SK-N-SH (cell line): Measurements from ENCODE around the gene TMED8. TPM values are rescaled to one million over a fixed set of nuclear protein-coding genes. Genes with fewer than 3 reads are reported as not detected.

ENCODE experiments used
- CTCF ChIA-PET: fragments of 300-600, 350-600 bp; formaldehyde crosslinking; extraction: SDS; loops from one replicate; lab custom pipeline; 2021; lab: Yijun Ruan, JAX
- POLR2A ChIA-PET: fragments of 350-600 bp; sonication (Branson Sonifier 250); formaldehyde crosslinking; extraction: SDS; loops from one replicate; lab custom pipeline; 2020; ENCODE audit warnings: antibody characterized with exemption, inconsistent platforms; lab: Yijun Ruan, JAX
- DNase-seq: peaks from one replicate; pipeline ENCODE4 v3.0.0; 2012
- H2AFZ ChIP-seq: fragments of 200-600 bp; sonication (generic); 2 replicates; pipeline ENCODE4 v1.8.1; 2016; ENCODE audit warnings: antibody characterized with exemption, mild to moderate bottlenecking, low read depth
- H3F3A ChIP-seq: fragments of 200-600 bp; sonication (generic); replicated peaks from 2 replicates; pipeline ENCODE3; 2016; ENCODE audit warnings: antibody characterized with exemption, mild to moderate bottlenecking; ENCODE audit not compliant: insufficient read depth
- H3K27ac ChIP-seq, 2 experiments: fragments of 200-500 bp in 1 of 2; fragments of 200-600 bp in 1 of 2; sonication (Bioruptor generic) in 1 of 2; sonication (generic), shearing (Covaris generic) in 1 of 2; 2 replicates each; pipeline versions ENCODE4 v1.5.1 to v1.6.1; 2014 to 2016; ENCODE audit warnings: low read depth in 2 of 2, inconsistent platforms in 1 of 2, low read length in 1 of 2, mild to moderate bottlenecking in 1 of 2, mixed read lengths in 1 of 2
- H3K27me3 ChIP-seq: fragments of 200-600 bp; sonication (generic), shearing (Covaris generic); 2 replicates; pipeline ENCODE4 v1.6.1; 2016; ENCODE audit warnings: mixed run types; ENCODE audit not compliant: insufficient read depth
- H3K36me3 ChIP-seq, 2 experiments: fragments of 200-500 bp in 1 of 2; fragments of 200-600 bp in 1 of 2; sonication (Bioruptor generic) in 1 of 2; sonication (generic) in 1 of 2; replicated peaks in 1 of 2; 2 replicates each; pipeline versions ENCODE3 to v1.5.1; 2014 to 2016; ENCODE audit warnings: low read length in 1 of 2, mild to moderate bottlenecking in 1 of 2; ENCODE audit not compliant: insufficient read depth in 2 of 2, control insufficient read depth in 1 of 2
- H3K4me1 ChIP-seq, 2 experiments: fragments of 200-500 bp in 1 of 2; fragments of 200-600 bp in 1 of 2; sonication (Bioruptor generic) in 1 of 2; sonication (generic), shearing (Covaris generic) in 1 of 2; 2 replicates each; pipeline versions ENCODE4 v1.5.1 to v1.6.1; 2014 to 2016; ENCODE audit warnings: low read depth in 1 of 2, low read length in 1 of 2, mixed run types in 1 of 2; ENCODE audit not compliant: insufficient read depth in 2 of 2, control insufficient read depth in 1 of 2
- H3K4me2 ChIP-seq: fragments of 200-600 bp; sonication (generic), shearing (Covaris generic); 2 replicates; pipeline ENCODE4 v1.6.1; 2017; ENCODE audit warnings: mixed run types
- H3K4me3 ChIP-seq, 2 experiments: fragments of 200-500 bp in 1 of 2; fragments of 200-600 bp in 1 of 2; sonication (Bioruptor generic) in 1 of 2; sonication (generic), shearing (Covaris generic) in 1 of 2; 2 replicates each; pipeline versions ENCODE4 v1.5.1 to v1.8.1; 2014 to 2016; ENCODE audit warnings: low read depth in 2 of 2, inconsistent platforms in 1 of 2, low read length in 1 of 2, mild to moderate bottlenecking in 1 of 2, mixed read lengths in 1 of 2, moderate library complexity in 1 of 2
- H3K79me2 ChIP-seq: fragments of 200-600 bp; sonication (generic); 2 replicates; pipeline ENCODE4 v1.8.1; 2017; ENCODE audit warnings: mild to moderate bottlenecking; ENCODE audit not compliant: insufficient read depth
- H3K9ac ChIP-seq: fragments of 200-600 bp; sonication (generic); 2 replicates; pipeline ENCODE4 v1.6.1; 2017; ENCODE audit warnings: mixed run types
- H3K9me2 ChIP-seq: fragments of 200-600 bp; sonication (generic); 2 replicates; pipeline ENCODE4 v1.6.1; 2017; ENCODE audit warnings: mixed run types
- H3K9me3 ChIP-seq: fragments of 200-600 bp; sonication (generic); 2 replicates; pipeline ENCODE4 v1.6.1; 2017; ENCODE audit warnings: mixed run types, mild to moderate bottlenecking, moderate library complexity
- H4K20me1 ChIP-seq: fragments of 200-600 bp; sonication (generic); 2 replicates; pipeline ENCODE4 v1.6.1; 2017; ENCODE audit warnings: mild to moderate bottlenecking, mixed run types; ENCODE audit not compliant: insufficient read depth
- CHD2 ChIP-seq: fragments of 150-350 bp; IDR thresholded peaks from 2 replicates; pipeline ENCODE4 v1.6.1; 2018; ENCODE audit warnings: low read length; ENCODE audit not compliant: partially characterized antibody
- CTCF ChIP-seq: fragments of 200-600 bp; sonication (generic); IDR thresholded peaks from 2 replicates; pipeline ENCODE4 v1.6.1; 2017; ENCODE audit warnings: antibody characterized with exemption, mild to moderate bottlenecking, moderate library complexity
- ELF1 ChIP-seq: IDR thresholded peaks from 2 replicates; pipeline ENCODE4 v1.4.0; 2012
- EP300 ChIP-seq, 2 experiments: IDR thresholded peaks; 2 replicates each; pipeline versions ENCODE4 v1.4.0 to v1.6.1; 2012; ENCODE audit warnings: borderline replicate concordance in 1 of 2, low read depth in 1 of 2, low read length in 1 of 2
- EZH2phosphoT487 ChIP-seq: fragments of 200-600 bp; sonication (generic); IDR thresholded peaks from 2 replicates; pipeline ENCODE4 v1.6.1; 2017; ENCODE audit warnings: low read depth, mixed run types, mild to moderate bottlenecking, antibody characterized with exemption, moderate library complexity, borderline replicate concordance
- FOXJ3 ChIP-seq: sonication (generic); formaldehyde crosslinking; IDR thresholded peaks from 2 replicates; pipeline ENCODE4 v1.5.1; 2020; ENCODE audit warnings: mild to moderate bottlenecking, missing genetic modification reagents
- GABPA ChIP-seq: IDR thresholded peaks from 2 replicates; pipeline ENCODE4 v1.4.0; 2012; ENCODE audit warnings: low read depth, mild to moderate bottlenecking
- GATA2 ChIP-seq: sonication (generic); formaldehyde crosslinking; IDR thresholded peaks from 2 replicates; pipeline ENCODE4 v1.5.0; 2020; ENCODE audit warnings: mild to moderate bottlenecking, missing genetic modification reagents
- MXI1 ChIP-seq: IDR thresholded peaks from 2 replicates; pipeline ENCODE4 v1.6.1; 2012; ENCODE audit warnings: mild to moderate bottlenecking, low read depth, low read length, improper control_type of control experiment
- NFIC ChIP-seq: IDR thresholded peaks from 2 replicates; pipeline ENCODE4 v1.4.0; 2012; ENCODE audit warnings: borderline replicate concordance
- RCOR1 ChIP-seq: fragments of 150-350 bp; IDR thresholded peaks from 2 replicates; pipeline ENCODE4 v1.6.1; 2017; ENCODE audit warnings: antibody characterized with exemption, low read length
- SIN3A ChIP-seq: IDR thresholded peaks from 2 replicates; pipeline ENCODE4 v1.6.1; 2012; ENCODE audit warnings: low read depth, mild to moderate bottlenecking, low read length, moderate library complexity, borderline replicate concordance
- TAF1 ChIP-seq: IDR thresholded peaks from 2 replicates; pipeline ENCODE4 v1.6.1; 2012; ENCODE audit warnings: low read depth, mild to moderate bottlenecking, low read length, moderate library complexity, borderline replicate concordance
- ZBTB33 ChIP-seq: IDR thresholded peaks from 2 replicates; pipeline ENCODE4 v1.4.0; 2012; ENCODE audit warnings: low read depth, borderline replicate concordance
- WGBS: methylation state at CpG from one replicate; pipeline ENCODE4 v1.1.6; 2017; ENCODE audit warnings: low lambda C conversion rate; 5-methylcytosine and 5-hydroxymethylcytosine counted together
- polyA plus RNA-seq, 3 experiments: library from polyadenylated mRNA; depleted of rRNA; stranded (reverse); fragments of >200 nt; gene quantifications; 2 replicates each; pipeline ENCODE4 v1.2.3, GENCODE V29; 2012
- TF ChIP-seq, protein P1 (sequence below): IDR thresholded peaks from 2 replicates; pipeline ENCODE4 v1.4.0; 2012; ENCODE audit warnings: low read depth, borderline replicate concordance
- TF ChIP-seq, protein P2 (sequence below): IDR thresholded peaks from 2 replicates; pipeline ENCODE4 v1.6.1; 2012; ENCODE audit warnings: mild to moderate bottlenecking, low read depth, low read length, moderate library complexity

The TMED8 gene
- polyA plus RNA-seq, 1 of the 3 experiments (the other 2 are of a cell fraction): 2.3 TPM

- TF ChIP-seq, protein P1, sequence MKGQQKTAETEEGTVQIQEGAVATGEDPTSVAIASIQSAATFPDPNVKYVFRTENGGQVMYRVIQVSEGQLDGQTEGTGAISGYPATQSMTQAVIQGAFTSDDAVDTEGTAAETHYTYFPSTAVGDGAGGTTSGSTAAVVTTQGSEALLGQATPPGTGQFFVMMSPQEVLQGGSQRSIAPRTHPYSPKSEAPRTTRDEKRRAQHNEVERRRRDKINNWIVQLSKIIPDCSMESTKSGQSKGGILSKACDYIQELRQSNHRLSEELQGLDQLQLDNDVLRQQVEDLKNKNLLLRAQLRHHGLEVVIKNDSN: no peak
- TF ChIP-seq RCOR1 (no peak), CTCF (no peak)
- TF ChIP-seq, protein P2, sequence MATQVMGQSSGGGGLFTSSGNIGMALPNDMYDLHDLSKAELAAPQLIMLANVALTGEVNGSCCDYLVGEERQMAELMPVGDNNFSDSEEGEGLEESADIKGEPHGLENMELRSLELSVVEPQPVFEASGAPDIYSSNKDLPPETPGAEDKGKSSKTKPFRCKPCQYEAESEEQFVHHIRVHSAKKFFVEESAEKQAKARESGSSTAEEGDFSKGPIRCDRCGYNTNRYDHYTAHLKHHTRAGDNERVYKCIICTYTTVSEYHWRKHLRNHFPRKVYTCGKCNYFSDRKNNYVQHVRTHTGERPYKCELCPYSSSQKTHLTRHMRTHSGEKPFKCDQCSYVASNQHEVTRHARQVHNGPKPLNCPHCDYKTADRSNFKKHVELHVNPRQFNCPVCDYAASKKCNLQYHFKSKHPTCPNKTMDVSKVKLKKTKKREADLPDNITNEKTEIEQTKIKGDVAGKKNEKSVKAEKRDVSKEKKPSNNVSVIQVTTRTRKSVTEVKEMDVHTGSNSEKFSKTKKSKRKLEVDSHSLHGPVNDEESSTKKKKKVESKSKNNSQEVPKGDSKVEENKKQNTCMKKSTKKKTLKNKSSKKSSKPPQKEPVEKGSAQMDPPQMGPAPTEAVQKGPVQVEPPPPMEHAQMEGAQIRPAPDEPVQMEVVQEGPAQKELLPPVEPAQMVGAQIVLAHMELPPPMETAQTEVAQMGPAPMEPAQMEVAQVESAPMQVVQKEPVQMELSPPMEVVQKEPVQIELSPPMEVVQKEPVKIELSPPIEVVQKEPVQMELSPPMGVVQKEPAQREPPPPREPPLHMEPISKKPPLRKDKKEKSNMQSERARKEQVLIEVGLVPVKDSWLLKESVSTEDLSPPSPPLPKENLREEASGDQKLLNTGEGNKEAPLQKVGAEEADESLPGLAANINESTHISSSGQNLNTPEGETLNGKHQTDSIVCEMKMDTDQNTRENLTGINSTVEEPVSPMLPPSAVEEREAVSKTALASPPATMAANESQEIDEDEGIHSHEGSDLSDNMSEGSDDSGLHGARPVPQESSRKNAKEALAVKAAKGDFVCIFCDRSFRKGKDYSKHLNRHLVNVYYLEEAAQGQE: no peak
Observed at GRCh38 chr14:77364146-77364545, 12.7 kb downstream of the TMED8 start (continued).

DNA sequence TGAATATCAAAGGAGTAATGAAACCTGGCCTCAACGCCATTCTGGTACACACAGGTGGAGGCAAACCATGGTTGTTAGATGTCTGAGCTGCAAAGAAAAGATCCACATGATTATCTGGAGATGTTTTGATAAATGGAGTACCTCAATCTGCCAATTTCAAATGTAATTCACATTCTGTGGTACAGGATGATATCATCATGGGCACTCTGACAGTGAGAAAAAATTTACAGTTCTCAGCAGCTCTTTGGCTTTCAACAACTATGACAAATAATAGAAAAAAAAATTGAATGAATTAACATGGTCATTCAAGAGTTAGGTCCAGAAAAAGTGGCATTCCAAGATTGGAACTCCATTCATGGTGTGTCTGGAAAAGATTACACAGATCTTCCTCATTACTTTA is 17.3 kb downstream of the TMED8 start:
- Histone ChIP-seq H3K27me3 (no peaks in the 10 kb centered on the region), H3K4me1 (no peaks in the 10 kb centered on the region; a peak in 1 of 4 replicates), H3K9me3 (no peaks in the 10 kb centered on the region), H3K79me2 (no peaks in the 10 kb centered on the region), H4K20me1 (no peaks in the 10 kb centered on the region), H3K9me2 (no peaks in the 10 kb centered on the region), H3K4me3 (no peak overlapping the region), H3K36me3 (no peaks in the 10 kb centered on the region), H3K27ac (no peak overlapping the region), H3F3A (no peaks in the 10 kb centered on the region), H3K4me2 (no peak overlapping the region), H3K9ac (no peak overlapping the region), H2AFZ (no peak overlapping the region)
- WGBS: 95% methylated on average over 1 of the region's 1 CpG
- DNase-seq: no peak
- ChIA-PET CTCF (no interaction called here), POLR2A (no interaction called here)
- no peak for TF ChIP-seq GATA2 (CRISPR knock-in tag)
- no peak for TF ChIP-seq SIN3A
- no peak for TF ChIP-seq ELF1
- TF ChIP-seq EZH2phosphoT487: no peak
- no peak for TF ChIP-seq NFIC
- no peak for TF ChIP-seq TAF1
- TF ChIP-seq CHD2: no peak
- no peak for TF ChIP-seq ZBTB33
- no peak for TF ChIP-seq EP300 (IDR thresholded peaks at IDR 0.05; ENCODE audit: borderline replicate concordance in 1 of 2, low read depth in 1 of 2, low read length in 1 of 2)
- TF ChIP-seq GABPA: no peak
- TF ChIP-seq MXI1: no peak
- TF ChIP-seq, protein P2: no peak
- TF ChIP-seq FOXJ3 (CRISPR knock-in tag): no peak
- TF ChIP-seq RCOR1: no peak
